HepG2 (cell line): ENCODE measurements around the gene HIBADH. TPM values are rescaled to one million over a fixed set of nuclear protein-coding genes. Genes with fewer than 3 reads are reported as not detected.

ENCODE experiments used
- ATAC-seq: fragments of 200-7000 bp; cut with Tn5 transposase; 3 replicates; pipeline ENCODE4 v1.9.1; 2020; ENCODE audit warnings: mild to moderate bottlenecking, moderate library complexity
- BruUV-seq: library from RNA; stranded (reverse); fragments of 400-500 nt; replicated peaks from 2 replicates; lab custom pipeline; 2021; lab: Mats Ljungman, UMichigan
- CTCF ChIA-PET: fragments of 300-600 bp; formaldehyde crosslinking; extraction: SDS; loops from one replicate; lab custom pipeline; 2021; ENCODE audit warnings: low total read pairs, inconsistent platforms, low intra/inter-chr PET ratio; lab: Yijun Ruan, JAX
- POLR2A ChIA-PET: fragments of 350-600 bp; sonication (Branson Sonifier 250); formaldehyde crosslinking; loops from one replicate; lab custom pipeline; 2020; ENCODE audit warnings: antibody characterized with exemption, inconsistent platforms; lab: Yijun Ruan, JAX
- DNase-seq: peaks from one replicate; pipeline ENCODE4 v3.0.0-alpha.2; 2015; ENCODE audit warnings: low spot score
- FAIRE-seq: peaks from 3 replicates; lab custom pipeline; 2011; peaks lifted over from hg19 to GRCh38; lab: Jason Lieb, UNC
- H2AFZ ChIP-seq: one replicate; pipeline ENCODE4 v1.6.1; 2011; ENCODE audit warnings: low read length, inconsistent platforms
- H3K27ac ChIP-seq: fragments of 300-600 bp; 3 replicates; pipeline ENCODE4 v1.8.0; 2011; ENCODE audit warnings: mixed run types, mild to moderate bottlenecking, mixed read lengths, low read length, inconsistent platforms; ENCODE audit not compliant: insufficient read depth; ENCODE audit errors: extremely low read length
- H3K27me3 ChIP-seq, 2 experiments: fragments of 200-600 bp in 1 of 2; 2 replicates in 1 of 2; 3 replicates in 1 of 2; pipeline versions ENCODE4 v1.6.0 to v1.8.0; 2011; ENCODE audit warnings: low read length in 2 of 2, mild to moderate bottlenecking in 2 of 2, moderate library complexity in 2 of 2, inconsistent platforms in 1 of 2; ENCODE audit not compliant: insufficient read depth in 2 of 2, control insufficient read depth in 1 of 2
- H3K36me3 ChIP-seq, 2 experiments: fragments of 200-600 bp in 1 of 2; replicated peaks in 1 of 2; 2 replicates in 1 of 2; 3 replicates in 1 of 2; pipeline versions ENCODE4 v1.5.1 to v1.8.0; 2011; ENCODE audit warnings: low read length in 2 of 2, inconsistent platforms in 1 of 2; ENCODE audit not compliant: insufficient read depth in 2 of 2, control insufficient read depth in 1 of 2
- H3K4me1 ChIP-seq: 2 replicates; pipeline ENCODE4 v1.5.1; 2012; ENCODE audit warnings: low read length, inconsistent platforms; ENCODE audit not compliant: insufficient read depth
- H3K4me2 ChIP-seq: 2 replicates; pipeline ENCODE4 v1.6.0; 2011; ENCODE audit warnings: low read depth, low read length, inconsistent platforms
- H3K4me3 ChIP-seq, 3 experiments: fragments of 200-600 bp in 1 of 3; sonication (generic), shearing (Covaris generic) in 1 of 3; replicated peaks in 1 of 3; 2 replicates each; pipeline ENCODE4 v1.5.1; 2011 to 2016; ENCODE audit warnings: low read length in 3 of 3, inconsistent platforms in 2 of 3, low read depth in 2 of 3, mild to moderate bottlenecking in 2 of 3, control low read depth in 1 of 3, mixed read lengths in 1 of 3; ENCODE audit not compliant: insufficient read depth in 1 of 3
- H3K79me2 ChIP-seq: one replicate; pipeline ENCODE4 v1.6.1; 2011; ENCODE audit warnings: low read length, inconsistent platforms; ENCODE audit not compliant: insufficient read depth
- H3K9ac ChIP-seq: 2 replicates; pipeline ENCODE4 v1.6.0; 2011; ENCODE audit warnings: mild to moderate bottlenecking, low read depth, low read length, inconsistent platforms; ENCODE audit not compliant: insufficient read depth
- H3K9me3 ChIP-seq: 2 replicates; pipeline ENCODE4 v1.5.1; 2012; ENCODE audit warnings: mild to moderate bottlenecking, low read length
- H4K20me1 ChIP-seq: 2 replicates; pipeline ENCODE4 v1.6.0; 2011; ENCODE audit warnings: inconsistent platforms, mild to moderate bottlenecking, low read length, moderate library complexity; ENCODE audit not compliant: insufficient read depth
- BCL3 ChIP-seq: sonication (generic); formaldehyde crosslinking; IDR thresholded peaks from 2 replicates; pipeline ENCODE4 v1.5.1; 2020; ENCODE audit warnings: mild to moderate bottlenecking, missing genetic modification reagents, moderate library complexity
- CHD4 ChIP-seq: fragments of 200-600 bp; sonication (generic); IDR thresholded peaks from 2 replicates; pipeline ENCODE4 v1.7.0; 2017; ENCODE audit warnings: mild to moderate bottlenecking, low read length, borderline replicate concordance
- DMAP1 ChIP-seq: IDR thresholded peaks from 2 replicates; pipeline ENCODE4 v1.6.1; 2016
- FOXK1 ChIP-seq: sonication (generic); formaldehyde crosslinking; IDR thresholded peaks from 2 replicates; pipeline ENCODE4 v1.4.0; 2020; ENCODE audit warnings: low read depth, missing genetic modification reagents, borderline replicate concordance
- HNRNPH1 ChIP-seq: fragments of 200-400 bp; formaldehyde crosslinking; optimal IDR thresholded peaks from 2 replicates; pipeline ENCODE3; 2017; ENCODE audit warnings: mild to moderate bottlenecking, low read depth, low read length
- KDM3A ChIP-seq: IDR thresholded peaks from 2 replicates; pipeline ENCODE4 v1.6.1; 2018; ENCODE audit warnings: low read depth, missing compliant biosample characterization
- KMT2A ChIP-seq: sonication (generic); formaldehyde crosslinking; IDR thresholded peaks from 2 replicates; pipeline ENCODE4 v1.4.0; 2020; ENCODE audit warnings: missing genetic modification reagents
- NFKB2 ChIP-seq: sonication (generic); formaldehyde crosslinking; IDR thresholded peaks from 2 replicates; pipeline ENCODE4 v1.4.0; 2020; ENCODE audit warnings: missing genetic modification reagents, borderline replicate concordance
- SNRNP70 ChIP-seq: fragments of 200-400 bp; formaldehyde crosslinking; IDR thresholded peaks from 2 replicates; pipeline ENCODE4 v1.6.1; 2017; ENCODE audit warnings: mild to moderate bottlenecking, low read depth, low read length, moderate library complexity
- SPEN ChIP-seq: sonication (generic); formaldehyde crosslinking; IDR thresholded peaks from 2 replicates; pipeline ENCODE4 v1.5.1; 2020; ENCODE audit warnings: low read depth, mild to moderate bottlenecking, missing genetic modification reagents
- SRSF9 ChIP-seq: fragments of 200-400 bp; formaldehyde crosslinking; IDR thresholded peaks from 2 replicates; pipeline ENCODE4 v1.6.1; 2018; ENCODE audit warnings: borderline replicate concordance, mild to moderate bottlenecking, low read depth, low read length; ENCODE audit not compliant: insufficient read depth, poor library complexity, severe bottlenecking
- TAF15 ChIP-seq: fragments of 200-400 bp; formaldehyde crosslinking; IDR thresholded peaks from one replicate; pipeline ENCODE4 v1.6.1; 2018; ENCODE audit warnings: mild to moderate bottlenecking, low read depth, low read length; ENCODE audit not compliant: poor library complexity, severe bottlenecking
- ZBTB14 ChIP-seq: sonication (generic); formaldehyde crosslinking; IDR thresholded peaks from 2 replicates; pipeline ENCODE4 v1.4.0; 2020; ENCODE audit warnings: missing genetic modification reagents
- ZFP36 ChIP-seq: fragments of 150-350 bp; IDR thresholded peaks from 2 replicates; pipeline ENCODE4 v1.6.1; 2018; ENCODE audit warnings: borderline replicate concordance, low read length, low read depth; ENCODE audit not compliant: partially characterized antibody
- ZKSCAN8 ChIP-seq: IDR thresholded peaks from 2 replicates; pipeline ENCODE4 v1.6.1; 2016; ENCODE audit warnings: borderline replicate concordance, missing genetic modification reagents, missing compliant biosample characterization
- ZNF501 ChIP-seq: sonication (generic); formaldehyde crosslinking; IDR thresholded peaks from 2 replicates; pipeline ENCODE4 v1.5.1; 2020; ENCODE audit warnings: mild to moderate bottlenecking, moderate library complexity, missing genetic modification reagents
- ZNF644 ChIP-seq: IDR thresholded peaks from 2 replicates; pipeline ENCODE4 v1.6.1; 2016; ENCODE audit warnings: low read depth
- ZNF740 ChIP-seq: sonication (generic); formaldehyde crosslinking; IDR thresholded peaks from 2 replicates; pipeline ENCODE4 v1.4.0; 2020; ENCODE audit warnings: missing genetic modification reagents
- WGBS: methylation state at CpG from one replicate; pipeline ENCODE4 v1.1.6; 2017; ENCODE audit warnings: low lambda C conversion rate; 5-methylcytosine and 5-hydroxymethylcytosine counted together
- in situ Hi-C: cut with HindIII; loops from 2 replicates; pipeline ENCODE4 v1.10.0; 2017; ENCODE audit warnings: low pct_unique_long_range_greater_than_20kb; ENCODE audit not compliant: extremely low pct_ligation_motif_present
- intact Hi-C: fragments of 100-400 bp; cut with micrococcal nuclease; formaldehyde crosslinking; loops from one replicate; pipeline ENCODE4 v1.10.0; 2022; ENCODE audit not compliant: unreplicated experiment
- polyA plus RNA-seq, 8 experiments: library from polyadenylated mRNA; depleted of rRNA in 3 of 8; stranded (reverse) in 7 of 8; unstranded in 1 of 8; fragments of >200 nt; fragmentation: Illumina TruSeq in 4 of 8; extraction: Trizol in 4 of 8; gene quantifications; 2 replicates each; pipeline versions ENCODE4 v1.2.1 to v1.2.3, GENCODE V29; 2011 to 2016; ENCODE audit warnings: low read depth in 4 of 8, missing spikeins in 1 of 8, mixed read lengths in 1 of 8; ENCODE audit not compliant: insufficient read depth in 1 of 8
- total RNA-seq, 5 experiments: library from RNA; depleted of rRNA; stranded (reverse); fragments of >200 nt; fragmentation: Illumina TruSeq; extraction: Trizol; gene quantifications; 2 replicates each; pipeline ENCODE4 v1.2.3, GENCODE V29; 2016; ENCODE audit warnings: low read depth in 1 of 5

HIBADH gene
- total and polyA plus RNA-seq, 2 of the 13 experiments (the other 11 are each of a cell fraction or from before 2014, with no cell fraction given), result 49.9 to 59.5 TPM

GRCh38 chr7:27501001-27501400, 161.7 kb downstream of the HIBADH start:
- Histone ChIP-seq H4K20me1 (no peaks in the 10 kb centered on the region), H2AFZ (no peak overlapping the region), H3K4me3 (no peak overlapping the region), H3K27ac (no peak overlapping the region), H3K4me2 (no peak overlapping the region), H3K9ac (no peak overlapping the region), H3K4me1 (no peaks in the 10 kb centered on the region), H3K9me3 (no peaks in the 10 kb centered on the region), H3K79me2 (no peaks in the 10 kb centered on the region), H3K27me3 (no peaks in the 10 kb centered on the region), H3K36me3 (no peaks in the 10 kb centered on the region)
- intact Hi-C loops, result no loop called here
- no peak for FAIRE-seq
- BruUV-seq, result no TSS peak
- CTCF ChIA-PET, result no interaction called here
- TF ChIP-seq ZNF644 (no peak), SNRNP70 (no peak), HNRNPH1 (no peak), ZKSCAN8 (CRISPR knock-in tag) (no peak)
- no peak for DNase-seq
- ATAC-seq, result no peak
- in situ Hi-C loops, result no loop called here
- 79% methylated on average over 6 of the region's 6 CpGs for WGBS
- POLR2A ChIA-PET, result no interaction called here

GRCh38 chr7:27492224-27492623, 170.5 kb downstream of the HIBADH start:
- CTCF ChIA-PET, result no interaction called here
- Histone ChIP-seq H3K4me1 (no peaks in the 10 kb centered on the region), H3K79me2 (no peaks in the 10 kb centered on the region), H3K9me3 (no peaks in the 10 kb centered on the region), H2AFZ (no peak overlapping the region), H3K27ac (no peak overlapping the region), H3K27me3 (no peaks in the 10 kb centered on the region), H3K4me3 (no peak overlapping the region), H3K4me2 (no peak overlapping the region), H3K36me3 (no peaks in the 10 kb centered on the region), H4K20me1 (no peaks in the 10 kb centered on the region), H3K9ac (no peak overlapping the region)
- WGBS, result no CpG with 5 or more reads among the region's 11 CpGs
- POLR2A ChIA-PET, result no interaction called here
- BruUV-seq, result no TSS peak
- DNase-seq, result no peak
- ATAC-seq, result no peak
- no peak for FAIRE-seq
- intact Hi-C loops (no loop called here), in situ Hi-C loops (no loop called here)
- TF ChIP-seq SPEN (CRISPR knock-in tag), result no peak
- no peak for TF ChIP-seq KDM3A (CRISPR knock-in tag)
- no peak for TF ChIP-seq DMAP1 (CRISPR knock-in tag)
- TF ChIP-seq FOXK1 (CRISPR knock-in tag), result no peak
- no peak for TF ChIP-seq CHD4
- no peak for TF ChIP-seq ZNF501 (CRISPR knock-in tag)
- TF ChIP-seq TAF15, result no peak
- TF ChIP-seq KMT2A (CRISPR knock-in tag), result no peak
- TF ChIP-seq ZNF740 (CRISPR knock-in tag), result no peak
- TF ChIP-seq SRSF9, result no peak
- no peak for TF ChIP-seq NFKB2 (CRISPR knock-in tag)
- TF ChIP-seq ZNF644, result no peak
- no peak for TF ChIP-seq ZBTB14 (CRISPR knock-in tag)
- no peak for TF ChIP-seq BCL3 (CRISPR knock-in tag)
- TF ChIP-seq ZFP36, result no peak
